Activated naive CD4-positive, alpha-beta T cell treated with anti-CD3 and anti-CD28 coated beads, Interleukin-2, amount 50 U/mL, for 16 hours (primary cell): ENCODE measurements around the gene EFCAB6.

Source experiments
- DNase-seq: peaks from one replicate; pipeline ENCODE4 v3.0.0-alpha.2; 2020

The EFCAB6 gene

DNA sequence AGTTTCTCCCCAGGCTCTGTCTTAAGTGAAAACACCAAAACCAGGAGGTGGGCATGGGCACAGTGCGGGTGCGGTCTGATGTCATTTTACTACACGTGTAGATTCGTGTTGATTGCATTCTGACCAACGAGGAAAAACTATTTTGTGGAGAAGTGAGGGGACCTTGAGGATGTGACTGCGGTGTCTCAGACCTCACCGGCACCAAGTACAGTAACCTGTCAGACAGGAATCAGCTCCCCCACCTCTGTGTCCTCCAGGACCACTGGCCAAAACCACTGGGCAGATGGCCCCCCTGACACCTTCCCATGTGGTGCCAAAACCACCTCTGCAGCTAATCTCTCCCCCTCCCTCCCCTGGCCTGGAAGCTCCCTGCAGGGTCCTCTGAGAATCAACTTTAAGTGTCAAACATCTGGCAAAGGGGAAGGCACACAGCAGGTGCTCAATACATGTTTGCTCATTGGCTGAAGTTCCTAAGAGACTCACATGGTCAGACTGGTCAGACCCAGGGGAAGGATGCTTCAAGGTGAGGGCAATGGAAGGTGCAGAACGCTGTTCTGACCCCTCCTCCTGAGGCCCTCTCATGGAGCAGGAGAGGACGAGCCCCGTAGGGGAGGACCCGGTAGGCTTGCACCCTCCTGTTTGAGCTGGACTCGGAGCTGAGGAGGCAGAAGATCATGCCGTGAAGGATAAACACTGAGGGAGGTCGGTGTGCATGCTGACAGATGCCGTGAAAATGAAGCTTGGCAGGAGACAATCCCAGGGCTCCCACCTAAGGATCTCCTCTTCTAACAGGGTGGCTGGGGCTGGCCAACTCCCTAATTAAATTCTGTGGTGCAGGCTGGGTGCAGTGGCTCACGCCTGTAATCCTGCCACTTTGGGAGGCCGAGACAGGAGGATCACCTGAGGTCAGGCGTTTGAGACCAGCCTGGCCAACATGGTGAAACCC lies 270.4 kb downstream of the EFCAB6 start:
- DNase-seq: no peak

DNA sequence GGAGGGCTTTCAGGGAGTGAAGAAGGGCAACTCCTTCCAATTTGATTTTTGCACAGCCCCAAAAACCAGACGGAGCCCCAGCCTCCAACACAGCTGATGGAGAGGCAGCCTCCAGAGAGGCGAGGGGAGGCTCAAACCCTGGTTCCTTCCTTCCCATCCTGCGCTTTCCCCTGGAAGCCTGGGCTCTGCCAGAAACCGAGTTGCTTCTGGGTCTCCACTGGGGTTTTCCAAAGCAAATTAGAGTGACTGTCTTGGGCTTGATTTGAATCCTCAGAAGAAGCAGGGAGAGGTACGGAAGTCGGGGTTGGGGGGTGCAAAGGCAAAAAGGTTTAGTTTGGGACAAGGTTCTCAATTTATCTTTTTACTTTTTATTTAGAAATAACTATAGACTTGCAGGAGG lies 271.1 kb downstream of the EFCAB6 start:
- DNase-seq: no peak

- no peak for DNase-seq
Measured at GRCh38 chr22:43540529-43540923, 271.6 kb downstream of the EFCAB6 start.

- no peak for DNase-seq
Measured at GRCh38 chr22:43539572-43540528, 272.3 kb downstream of the EFCAB6 start.

DNA sequence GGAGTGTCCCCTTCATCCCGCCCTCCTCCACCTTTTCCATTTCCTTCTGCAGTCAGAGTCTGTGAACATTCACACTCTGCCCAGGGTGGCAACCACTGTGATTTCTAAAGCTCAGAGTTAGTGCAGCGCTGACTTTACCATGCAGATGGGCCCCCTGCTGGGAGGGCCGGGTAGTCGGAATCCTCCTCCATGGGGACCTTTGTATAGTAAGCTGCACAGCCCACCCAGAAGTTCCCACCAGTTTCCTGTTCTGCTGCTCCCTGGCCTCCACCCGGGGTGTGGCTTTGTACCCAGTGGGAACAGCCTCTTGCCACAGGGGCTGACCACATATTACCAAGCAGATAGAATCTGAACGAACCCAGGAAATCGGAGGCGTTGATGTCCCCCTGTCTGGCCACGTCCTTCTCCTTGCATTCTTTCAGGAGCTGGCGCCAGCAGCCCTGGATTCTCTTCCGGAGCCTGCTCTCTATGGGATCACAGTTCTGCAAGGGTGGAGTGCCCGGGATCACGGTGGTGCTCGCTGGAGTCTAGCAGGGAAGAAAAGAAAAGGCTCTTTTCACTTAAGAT lies 275.0 kb downstream of the EFCAB6 start:
- no peak for DNase-seq

DNA sequence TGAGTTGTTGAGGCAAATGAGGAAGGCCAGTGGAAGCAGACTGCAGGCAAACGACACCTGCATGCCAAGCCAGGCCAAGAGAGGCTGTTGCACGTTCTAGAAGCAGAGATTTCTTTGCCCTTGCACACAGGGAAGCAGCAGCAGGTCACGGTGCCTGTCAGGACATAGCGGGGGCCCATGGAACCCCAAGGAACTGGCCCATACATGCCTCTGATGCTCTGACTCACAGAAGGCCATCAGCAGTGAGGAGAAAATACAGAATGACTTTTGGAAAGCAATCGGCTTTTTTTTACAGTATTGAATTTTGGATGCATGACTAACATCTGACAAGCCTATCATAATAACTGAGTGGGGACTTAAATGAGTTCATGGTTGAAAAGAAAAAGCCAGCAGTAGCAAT lies 276.4 kb downstream of the EFCAB6 start:
- no peak for DNase-seq

DNA sequence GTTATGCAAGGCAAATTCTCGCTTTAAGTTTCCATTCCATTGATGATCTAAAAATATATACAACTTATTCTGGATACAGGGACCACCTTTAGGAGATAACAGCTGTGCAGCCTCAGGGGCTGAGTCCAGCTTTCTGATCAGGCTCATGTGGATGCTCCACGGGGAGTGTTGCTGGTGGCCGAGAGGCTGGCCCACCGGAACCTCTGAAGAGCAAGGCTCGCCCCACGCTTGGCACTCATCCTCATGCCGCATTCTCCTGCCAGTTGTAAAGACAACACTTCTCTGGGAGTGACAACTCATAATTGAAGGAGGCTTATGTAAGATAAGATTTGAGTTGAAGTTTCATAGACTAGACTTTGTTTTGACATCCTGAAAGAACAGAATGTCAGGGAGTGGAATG lies 276.8 kb downstream of the EFCAB6 start:
- DNase-seq: no peak

DNA sequence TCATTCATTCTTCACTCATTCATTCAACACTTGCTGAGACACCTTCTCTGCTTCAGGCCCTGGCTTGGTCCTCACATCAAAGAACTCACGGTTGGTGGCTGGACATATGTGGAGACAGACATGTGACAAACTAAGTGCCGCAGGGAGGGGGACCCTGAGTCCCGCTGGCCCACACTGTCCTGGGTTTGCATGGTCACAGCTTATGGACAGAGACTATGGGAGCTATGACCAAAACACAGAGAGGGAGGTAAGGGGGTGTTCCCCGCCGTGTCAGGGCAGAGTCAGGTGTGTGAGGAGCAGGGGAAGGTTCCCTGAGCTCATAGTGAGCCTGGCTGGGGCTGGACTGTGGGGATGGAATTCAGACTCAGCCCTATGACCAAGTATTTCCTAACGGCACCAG lies 277.2 kb downstream of the EFCAB6 start:
- DNase-seq: no peak

- no peak for DNase-seq
Measured at GRCh38 chr22:43533656-43534428, 278.3 kb downstream of the EFCAB6 start.

DNA sequence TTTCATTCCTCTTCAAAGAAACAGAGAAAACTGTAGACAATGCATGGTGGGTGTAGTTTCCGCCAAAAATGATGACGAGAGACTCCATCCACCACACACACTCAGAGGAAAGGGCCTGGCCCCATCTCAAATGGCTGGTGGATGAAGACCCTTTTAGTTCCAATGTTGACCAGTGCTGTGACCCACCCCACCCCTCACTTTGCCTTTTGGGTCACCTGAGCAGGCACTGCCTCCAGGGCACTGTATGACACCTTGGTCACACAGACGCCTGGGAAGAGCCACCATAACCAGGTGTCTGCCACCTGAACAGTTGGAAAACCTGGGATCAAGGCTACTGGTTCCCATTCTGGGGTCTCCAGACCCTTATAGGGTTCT lies 279.0 kb downstream of the EFCAB6 start:
- DNase-seq: no peak

DNA sequence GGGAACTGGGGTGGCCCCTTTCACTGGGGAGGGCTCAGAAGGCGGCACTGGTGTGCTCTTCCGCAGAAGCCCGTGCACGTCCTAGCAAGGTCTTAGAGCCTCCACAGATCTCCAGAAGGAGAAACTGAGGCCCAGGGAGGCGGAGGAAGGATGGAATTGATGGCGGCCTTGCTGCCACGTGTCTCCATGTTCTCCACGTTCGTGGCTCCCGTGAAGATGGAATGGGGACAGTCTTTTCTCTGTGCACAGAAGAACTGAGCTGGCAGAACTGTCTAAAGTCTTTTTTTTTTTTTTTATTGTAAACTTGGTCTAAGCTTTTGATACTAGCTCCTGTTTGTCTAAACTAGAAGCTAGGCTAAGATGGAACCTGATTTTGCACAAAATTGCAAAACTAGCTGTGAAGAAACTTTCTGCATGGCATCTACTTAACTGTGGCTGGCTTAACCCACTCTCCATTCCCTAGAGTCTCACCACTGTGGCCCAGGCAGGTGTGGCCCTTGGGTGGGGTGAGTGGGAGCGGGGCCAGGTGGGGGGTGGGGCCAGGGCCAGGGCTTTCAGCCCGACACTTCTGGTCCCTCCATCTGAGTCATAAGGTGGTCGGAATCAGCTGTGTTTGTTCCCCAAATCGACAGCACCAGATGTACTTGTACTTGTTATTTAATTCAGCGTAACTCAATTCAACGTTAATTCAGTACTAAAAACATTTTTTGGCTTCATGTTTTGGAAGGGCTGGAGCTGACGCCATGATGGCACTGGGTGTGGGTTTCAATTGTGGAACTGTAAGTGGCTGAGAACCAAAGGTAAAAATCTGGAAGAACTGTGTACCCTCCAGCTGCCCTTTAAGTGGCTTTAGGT lies 279.6 kb downstream of the EFCAB6 start:
- no peak for DNase-seq

- no peak for DNase-seq
Measured at GRCh38 chr22:43531651-43532050, 280.5 kb downstream of the EFCAB6 start.

- DNase-seq: no peak
Measured at GRCh38 chr22:43530349-43531201, 281.5 kb downstream of the EFCAB6 start.

DNA sequence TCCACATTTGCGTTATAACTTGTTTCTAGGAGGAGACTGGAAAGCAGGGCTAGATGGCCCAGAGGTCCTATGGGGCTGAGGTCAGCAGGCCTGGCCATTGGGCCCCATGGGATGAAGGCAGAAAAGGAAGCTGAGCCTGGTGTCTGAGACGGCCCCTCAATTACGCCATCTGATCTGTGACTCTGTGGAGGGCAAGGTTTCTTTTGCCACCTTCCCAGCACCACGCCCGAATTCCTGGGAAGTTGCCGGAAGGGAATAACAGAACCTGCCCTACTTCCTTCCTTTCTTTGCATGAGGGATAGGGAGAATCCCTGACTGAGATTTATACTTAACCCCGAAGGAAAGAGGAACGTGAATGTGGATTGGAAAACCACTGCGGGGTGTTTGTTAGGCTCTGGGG lies 282.2 kb downstream of the EFCAB6 start:
- DNase-seq: no peak

DNA sequence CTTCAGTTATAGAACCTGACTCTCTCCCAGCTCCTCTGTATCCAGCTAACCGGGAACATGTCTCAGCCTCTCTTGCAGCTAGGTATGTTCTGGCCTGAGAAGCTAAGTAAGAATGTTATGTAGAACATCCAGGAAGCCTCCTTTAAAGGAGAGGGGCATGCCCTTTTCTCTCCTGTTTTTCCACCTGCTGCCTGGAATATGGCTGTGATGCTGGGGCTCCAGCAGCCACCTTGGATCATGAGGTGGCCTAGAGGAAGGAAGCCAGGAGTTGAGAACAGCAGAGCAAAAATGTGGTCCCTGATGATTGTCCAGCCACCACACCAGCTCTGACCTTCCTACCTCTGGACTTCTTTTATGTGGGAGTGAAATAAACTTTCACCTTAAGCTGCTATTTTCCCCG lies 282.6 kb downstream of the EFCAB6 start:
- no peak for DNase-seq

- no peak for DNase-seq
Measured at GRCh38 chr22:43528601-43529360, 283.3 kb downstream of the EFCAB6 start.

DNA sequence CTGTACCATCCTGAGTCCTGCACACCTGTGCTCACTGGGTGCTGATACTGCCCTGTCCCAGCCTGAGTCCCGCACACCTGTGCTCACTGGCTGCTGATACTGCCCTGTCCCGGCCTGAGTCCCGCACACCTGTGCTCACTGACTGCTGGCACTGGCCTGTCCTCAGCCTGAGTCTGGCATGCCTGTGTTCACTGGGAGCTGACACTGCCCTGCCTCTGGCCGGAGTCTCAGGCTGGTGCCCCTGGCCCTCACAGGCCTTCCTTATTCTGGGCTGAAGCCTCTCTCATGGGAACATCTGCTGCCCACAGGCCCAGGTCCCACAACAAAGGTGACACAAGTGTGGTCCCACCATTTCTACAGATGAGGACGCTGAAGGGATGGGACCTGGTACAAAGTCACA lies 285.2 kb downstream of the EFCAB6 start:
- no peak for DNase-seq

DNA sequence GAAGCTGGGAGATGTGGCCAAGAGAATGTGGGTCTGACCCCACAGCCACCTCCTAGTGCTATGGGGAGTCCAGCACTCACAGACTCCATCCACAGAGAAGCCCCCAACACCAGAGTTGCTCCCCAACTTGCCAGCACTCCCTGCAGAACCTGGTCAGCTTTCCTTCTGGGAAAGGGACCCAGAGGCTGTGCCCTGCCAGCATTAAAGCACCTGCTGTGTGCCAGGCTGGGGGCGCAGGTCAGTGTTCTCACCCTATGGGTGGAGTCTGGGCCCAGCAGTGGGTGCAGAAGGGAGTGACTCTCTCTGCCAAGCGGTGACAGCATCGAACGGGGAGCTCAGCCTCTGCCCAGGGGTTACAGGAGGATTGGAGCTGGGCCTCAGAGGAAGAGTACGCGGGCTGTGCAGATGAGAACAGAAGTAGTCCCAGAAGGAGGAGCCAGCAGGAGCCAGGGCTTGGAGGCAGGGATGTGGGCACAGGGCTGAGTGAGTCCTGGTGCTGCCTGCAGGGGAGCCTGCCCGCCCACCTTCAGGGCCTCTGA lies 285.9 kb downstream of the EFCAB6 start:
- no peak for DNase-seq

GRCh38 chr22:43521716-43522115 lies 290.4 kb downstream of the EFCAB6 start:
- DNase-seq: no peak

DNA sequence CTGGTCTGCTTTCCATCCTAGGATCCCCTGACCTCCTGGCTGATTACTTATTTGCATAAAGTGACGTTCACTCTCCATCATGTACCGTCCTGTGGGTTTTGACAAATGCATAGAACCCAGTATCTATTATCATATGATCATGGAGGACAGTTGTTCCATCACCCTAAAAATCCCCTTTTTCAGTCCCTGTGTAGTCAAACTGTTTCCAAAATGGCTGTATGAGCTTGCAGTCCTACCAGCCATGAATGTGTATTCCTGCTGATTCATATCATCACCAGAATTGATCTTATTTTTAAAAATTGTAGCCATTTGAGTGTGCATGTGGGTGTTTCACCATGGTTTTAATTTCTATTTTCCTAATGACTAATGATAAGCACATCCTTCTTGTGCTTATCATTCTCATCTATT lies 291.5 kb downstream of the EFCAB6 start:
- no peak for DNase-seq
